ENCODE measurements around the gene TENM4. TPM values are rescaled to one million over a fixed set of nuclear protein-coding genes. Genes with fewer than 3 reads are reported as not detected.

TENM4 gene
- total and polyA plus RNA-seq, 10 of the 15 experiments (the other 5 are each of a cell fraction or from before 2014, with no cell fraction given) = 0.03 to 0.12 (median 0.06) TPM; not detected in 7

DNA sequence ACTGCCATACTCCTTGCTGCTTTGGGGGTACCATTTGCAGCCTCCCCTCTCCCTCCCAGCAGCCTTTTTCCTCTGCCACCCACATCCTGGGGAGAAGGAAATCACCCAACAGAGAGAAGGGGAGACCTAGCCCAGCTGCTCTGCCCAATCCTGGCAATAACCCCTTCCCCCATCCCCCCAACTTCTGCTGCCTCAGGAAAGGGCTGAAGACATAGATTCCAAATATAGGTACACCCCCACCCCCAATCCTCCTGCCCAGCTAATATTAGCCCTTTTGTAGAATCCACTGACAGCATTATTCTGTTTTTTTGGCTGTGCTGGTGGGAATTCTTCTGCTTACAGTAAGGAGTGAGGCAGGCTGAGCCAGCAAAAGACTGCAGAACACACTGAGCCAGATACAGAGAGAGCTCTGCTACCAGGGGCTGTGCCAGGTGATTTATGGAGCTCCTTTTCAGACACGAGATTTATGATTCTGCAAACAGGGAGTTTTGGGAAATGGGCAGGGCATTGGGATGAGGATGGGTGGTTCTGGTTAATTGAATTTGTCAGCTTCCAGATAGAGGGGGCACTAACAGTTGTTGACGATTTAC, 164.0 kb downstream of the TENM4 start:
- BruUV-seq (replicated peaks) = no TSS peak
- in situ Hi-C loops (cut with MboI) (no loop called here), intact Hi-C loops (cut with micrococcal nuclease; ENCODE audit: unreplicated experiment) (no loop called here)
- Histone ChIP-seq H3K36me3 (ENCODE audit: control insufficient read depth in 2 of 2, insufficient read depth in 2 of 2, low read length in 1 of 2) (no peaks in the 10 kb centered on the region), H3K9me3 (replicated peaks; ENCODE audit: control insufficient read depth, insufficient read depth, low read length) (no peaks in the 10 kb centered on the region), H4K20me1 (ENCODE audit: control insufficient read depth, insufficient read depth) (no peaks in the 10 kb centered on the region), H2AFZ (ENCODE audit: control insufficient read depth, low read depth, low read length) (no peak overlapping the region), H3K4me3 (no peak overlapping the region), H3K79me2 (ENCODE audit: control insufficient read depth, insufficient read depth, low read length) (no peaks in the 10 kb centered on the region), H3K9ac (ENCODE audit: control insufficient read depth, insufficient read depth, low read length) (no peak overlapping the region), H3K4me2 (ENCODE audit: control insufficient read depth, insufficient read depth) (no peak overlapping the region), H3K27me3 (replicated peaks in 1 of 2; ENCODE audit: control insufficient read depth in 2 of 2, insufficient read depth in 2 of 2, low read length in 1 of 2) (no peaks in the 10 kb centered on the region; a peak in 2 of 4 replicates), H3K4me1 (ENCODE audit: control insufficient read depth, insufficient read depth, low read length) (no peaks in the 10 kb centered on the region), H3K27ac (ENCODE audit: control insufficient read depth, insufficient read depth) (no peak overlapping the region)
- RAD21 ChIA-PET (ENCODE audit: unreplicated experiment) = no interaction called here
- POLR2A ChIA-PET = no interaction called here
- CTCF ChIA-PET = no interaction called here
- DNase-seq (ENCODE audit: low read depth, low spot score) (no peak), FAIRE-seq (no peak), ATAC-seq (no peak)
- WGBS (ENCODE audit: insufficient coverage, insufficient replicate concordance, low lambda C conversion rate, missing lambda C conversion rate) = 0% methylated on average over 2 of the region's 2 CpGs
- SMC1A ChIA-PET (ENCODE audit: uncharacterized antibody, unreplicated experiment) = no interaction called here
- TF ChIP-seq KLF5 (IDR thresholded peaks at IDR 0.05; ENCODE audit: partially characterized antibody) (no peak), EZH2 (IDR thresholded peaks at IDR 0.05; ENCODE audit: borderline replicate concordance, control insufficient read depth, low read depth, low read length) (no peak), DPF2 (IDR thresholded peaks at IDR 0.05) (no peak), ETV6 (conservative IDR thresholded peaks at IDR 0.05 in 1 of 2, IDR thresholded peaks at IDR 0.05 in 1 of 2; ENCODE audit: borderline replicate concordance in 1 of 2, low read depth in 1 of 2) (no peak), EGR1 (IDR thresholded peaks at IDR 0.05; ENCODE audit: borderline replicate concordance in 1 of 2, low read depth in 2 of 2, low read length in 2 of 2) (no peak), POLR2AphosphoS2 (IDR thresholded peaks at IDR 0.05; ENCODE audit: low read depth, low read length) (no peak), PAX5 (IDR thresholded peaks at IDR 0.05; ENCODE audit: borderline replicate concordance, low read depth, low read length) (no peak), CHD4 (IDR thresholded peaks at IDR 0.05) (no peak)
- TF ChIP-seq, protein P1, sequence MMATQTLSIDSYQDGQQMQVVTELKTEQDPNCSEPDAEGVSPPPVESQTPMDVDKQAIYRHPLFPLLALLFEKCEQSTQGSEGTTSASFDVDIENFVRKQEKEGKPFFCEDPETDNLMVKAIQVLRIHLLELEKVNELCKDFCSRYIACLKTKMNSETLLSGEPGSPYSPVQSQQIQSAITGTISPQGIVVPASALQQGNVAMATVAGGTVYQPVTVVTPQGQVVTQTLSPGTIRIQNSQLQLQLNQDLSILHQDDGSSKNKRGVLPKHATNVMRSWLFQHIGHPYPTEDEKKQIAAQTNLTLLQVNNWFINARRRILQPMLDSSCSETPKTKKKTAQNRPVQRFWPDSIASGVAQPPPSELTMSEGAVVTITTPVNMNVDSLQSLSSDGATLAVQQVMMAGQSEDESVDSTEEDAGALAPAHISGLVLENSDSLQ (IDR thresholded peaks at IDR 0.05) = no peak
- TF ChIP-seq, protein P2, sequence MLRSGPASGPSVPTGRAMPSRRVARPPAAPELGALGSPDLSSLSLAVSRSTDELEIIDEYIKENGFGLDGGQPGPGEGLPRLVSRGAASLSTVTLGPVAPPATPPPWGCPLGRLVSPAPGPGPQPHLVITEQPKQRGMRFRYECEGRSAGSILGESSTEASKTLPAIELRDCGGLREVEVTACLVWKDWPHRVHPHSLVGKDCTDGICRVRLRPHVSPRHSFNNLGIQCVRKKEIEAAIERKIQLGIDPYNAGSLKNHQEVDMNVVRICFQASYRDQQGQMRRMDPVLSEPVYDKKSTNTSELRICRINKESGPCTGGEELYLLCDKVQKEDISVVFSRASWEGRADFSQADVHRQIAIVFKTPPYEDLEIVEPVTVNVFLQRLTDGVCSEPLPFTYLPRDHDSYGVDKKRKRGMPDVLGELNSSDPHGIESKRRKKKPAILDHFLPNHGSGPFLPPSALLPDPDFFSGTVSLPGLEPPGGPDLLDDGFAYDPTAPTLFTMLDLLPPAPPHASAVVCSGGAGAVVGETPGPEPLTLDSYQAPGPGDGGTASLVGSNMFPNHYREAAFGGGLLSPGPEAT (IDR thresholded peaks at IDR 0.05; ENCODE audit: low read depth) = no peak
- TF ChIP-seq, protein P3, sequence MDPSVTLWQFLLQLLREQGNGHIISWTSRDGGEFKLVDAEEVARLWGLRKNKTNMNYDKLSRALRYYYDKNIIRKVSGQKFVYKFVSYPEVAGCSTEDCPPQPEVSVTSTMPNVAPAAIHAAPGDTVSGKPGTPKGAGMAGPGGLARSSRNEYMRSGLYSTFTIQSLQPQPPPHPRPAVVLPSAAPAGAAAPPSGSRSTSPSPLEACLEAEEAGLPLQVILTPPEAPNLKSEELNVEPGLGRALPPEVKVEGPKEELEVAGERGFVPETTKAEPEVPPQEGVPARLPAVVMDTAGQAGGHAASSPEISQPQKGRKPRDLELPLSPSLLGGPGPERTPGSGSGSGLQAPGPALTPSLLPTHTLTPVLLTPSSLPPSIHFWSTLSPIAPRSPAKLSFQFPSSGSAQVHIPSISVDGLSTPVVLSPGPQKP (IDR thresholded peaks at IDR 0.05; ENCODE audit: low read depth, low read length) = no peak
- TF ChIP-seq, protein P4, sequence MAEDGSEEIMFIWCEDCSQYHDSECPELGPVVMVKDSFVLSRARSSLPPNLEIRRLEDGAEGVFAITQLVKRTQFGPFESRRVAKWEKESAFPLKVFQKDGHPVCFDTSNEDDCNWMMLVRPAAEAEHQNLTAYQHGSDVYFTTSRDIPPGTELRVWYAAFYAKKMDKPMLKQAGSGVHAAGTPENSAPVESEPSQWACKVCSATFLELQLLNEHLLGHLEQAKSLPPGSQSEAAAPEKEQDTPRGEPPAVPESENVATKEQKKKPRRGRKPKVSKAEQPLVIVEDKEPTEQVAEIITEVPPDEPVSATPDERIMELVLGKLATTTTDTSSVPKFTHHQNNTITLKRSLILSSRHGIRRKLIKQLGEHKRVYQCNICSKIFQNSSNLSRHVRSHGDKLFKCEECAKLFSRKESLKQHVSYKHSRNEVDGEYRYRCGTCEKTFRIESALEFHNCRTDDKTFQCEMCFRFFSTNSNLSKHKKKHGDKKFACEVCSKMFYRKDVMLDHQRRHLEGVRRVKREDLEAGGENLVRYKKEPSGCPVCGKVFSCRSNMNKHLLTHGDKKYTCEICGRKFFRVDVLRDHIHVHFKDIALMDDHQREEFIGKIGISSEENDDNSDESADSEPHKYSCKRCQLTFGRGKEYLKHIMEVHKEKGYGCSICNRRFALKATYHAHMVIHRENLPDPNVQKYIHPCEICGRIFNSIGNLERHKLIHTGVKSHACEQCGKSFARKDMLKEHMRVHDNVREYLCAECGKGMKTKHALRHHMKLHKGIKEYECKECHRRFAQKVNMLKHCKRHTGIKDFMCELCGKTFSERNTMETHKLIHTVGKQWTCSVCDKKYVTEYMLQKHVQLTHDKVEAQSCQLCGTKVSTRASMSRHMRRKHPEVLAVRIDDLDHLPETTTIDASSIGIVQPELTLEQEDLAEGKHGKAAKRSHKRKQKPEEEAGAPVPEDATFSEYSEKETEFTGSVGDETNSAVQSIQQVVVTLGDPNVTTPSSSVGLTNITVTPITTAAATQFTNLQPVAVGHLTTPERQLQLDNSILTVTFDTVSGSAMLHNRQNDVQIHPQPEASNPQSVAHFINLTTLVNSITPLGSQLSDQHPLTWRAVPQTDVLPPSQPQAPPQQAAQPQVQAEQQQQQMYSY (CRISPR knock-in tag; IDR thresholded peaks at IDR 0.05) = no peak
- TF ChIP-seq, protein P5, sequence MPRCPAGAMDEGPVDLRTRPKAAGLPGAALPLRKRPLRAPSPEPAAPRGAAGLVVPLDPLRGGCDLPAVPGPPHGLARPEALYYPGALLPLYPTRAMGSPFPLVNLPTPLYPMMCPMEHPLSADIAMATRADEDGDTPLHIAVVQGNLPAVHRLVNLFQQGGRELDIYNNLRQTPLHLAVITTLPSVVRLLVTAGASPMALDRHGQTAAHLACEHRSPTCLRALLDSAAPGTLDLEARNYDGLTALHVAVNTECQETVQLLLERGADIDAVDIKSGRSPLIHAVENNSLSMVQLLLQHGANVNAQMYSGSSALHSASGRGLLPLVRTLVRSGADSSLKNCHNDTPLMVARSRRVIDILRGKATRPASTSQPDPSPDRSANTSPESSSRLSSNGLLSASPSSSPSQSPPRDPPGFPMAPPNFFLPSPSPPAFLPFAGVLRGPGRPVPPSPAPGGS (IDR thresholded peaks at IDR 0.05; ENCODE audit: borderline replicate concordance, insufficient read depth, low read depth, low read length, poor library complexity, severe bottlenecking) = no peak
